ENCODE measurements around the gene MARCHF11.

GRCh38 chr5:16140944-16141343 lies 38.6 kb downstream of the MARCHF11 start:
- TF ChIP-seq, protein P1, sequence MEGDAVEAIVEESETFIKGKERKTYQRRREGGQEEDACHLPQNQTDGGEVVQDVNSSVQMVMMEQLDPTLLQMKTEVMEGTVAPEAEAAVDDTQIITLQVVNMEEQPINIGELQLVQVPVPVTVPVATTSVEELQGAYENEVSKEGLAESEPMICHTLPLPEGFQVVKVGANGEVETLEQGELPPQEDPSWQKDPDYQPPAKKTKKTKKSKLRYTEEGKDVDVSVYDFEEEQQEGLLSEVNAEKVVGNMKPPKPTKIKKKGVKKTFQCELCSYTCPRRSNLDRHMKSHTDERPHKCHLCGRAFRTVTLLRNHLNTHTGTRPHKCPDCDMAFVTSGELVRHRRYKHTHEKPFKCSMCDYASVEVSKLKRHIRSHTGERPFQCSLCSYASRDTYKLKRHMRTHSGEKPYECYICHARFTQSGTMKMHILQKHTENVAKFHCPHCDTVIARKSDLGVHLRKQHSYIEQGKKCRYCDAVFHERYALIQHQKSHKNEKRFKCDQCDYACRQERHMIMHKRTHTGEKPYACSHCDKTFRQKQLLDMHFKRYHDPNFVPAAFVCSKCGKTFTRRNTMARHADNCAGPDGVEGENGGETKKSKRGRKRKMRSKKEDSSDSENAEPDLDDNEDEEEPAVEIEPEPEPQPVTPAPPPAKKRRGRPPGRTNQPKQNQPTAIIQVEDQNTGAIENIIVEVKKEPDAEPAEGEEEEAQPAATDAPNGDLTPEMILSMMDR (conservative IDR thresholded peaks at IDR 0.05 in 1 of 2, IDR thresholded peaks at IDR 0.05 in 1 of 2; ENCODE audit: low read depth in 1 of 2, low read length in 2 of 2): no peak
- no peak for TF ChIP-seq EZH2 (IDR thresholded peaks at IDR 0.05; ENCODE audit: low read length, missing control alignments)

Data from fibroblast of lung (primary cell).